HEK293T (cell line): Measurements from ENCODE around the gene SYCE3.

ENCODE experiments used
- ARNT ChIP-seq: fragments of 450-650 bp; IDR thresholded peaks from 2 replicates; pipeline ENCODE4 v1.6.1; 2017; ENCODE audit warnings: mild to moderate bottlenecking
- BHLHE40 ChIP-seq: fragments of 450-650 bp; IDR thresholded peaks from 2 replicates; pipeline ENCODE4 v1.6.1; 2016; ENCODE audit warnings: mild to moderate bottlenecking, moderate library complexity, borderline replicate concordance
- CTBP1 ChIP-seq: fragments of 450-650 bp; IDR thresholded peaks from 2 replicates; pipeline ENCODE4 v1.6.1; 2016; ENCODE audit warnings: borderline replicate concordance
- ELF4 ChIP-seq: fragments of 450-650 bp; IDR thresholded peaks from 2 replicates; pipeline ENCODE4 v1.6.1; 2017; ENCODE audit warnings: antibody characterized with exemption
- FOXA1 ChIP-seq: fragments of 450-650 bp; IDR thresholded peaks from 2 replicates; pipeline ENCODE4 v1.6.1; 2016; ENCODE audit warnings: mild to moderate bottlenecking
- FOXK2 ChIP-seq: fragments of 450-650 bp; IDR thresholded peaks from 2 replicates; pipeline ENCODE4 v1.6.1; 2016; ENCODE audit warnings: mild to moderate bottlenecking
- FOXM1 ChIP-seq: fragments of 450-650 bp; IDR thresholded peaks from 2 replicates; pipeline ENCODE4 v1.6.1; 2017; ENCODE audit warnings: mild to moderate bottlenecking, borderline replicate concordance
- HDGF ChIP-seq: fragments of 450-650 bp; IDR thresholded peaks from 2 replicates; pipeline ENCODE4 v1.6.1; 2017; ENCODE audit warnings: antibody characterized with exemption, borderline replicate concordance
- NFRKB ChIP-seq: fragments of 450-650 bp; IDR thresholded peaks from 2 replicates; pipeline ENCODE4 v1.6.1; 2016; ENCODE audit warnings: mild to moderate bottlenecking, moderate library complexity
- SP1 ChIP-seq: fragments of 450-650 bp; IDR thresholded peaks from 2 replicates; pipeline ENCODE4 v1.6.1; 2017
- SUZ12 ChIP-seq: fragments of 450-650 bp; IDR thresholded peaks from 2 replicates; pipeline ENCODE4 v1.6.1; 2016; ENCODE audit warnings: mild to moderate bottlenecking
- ZNF384 ChIP-seq: fragments of 450-650 bp; IDR thresholded peaks from 2 replicates; pipeline ENCODE4 v1.6.1; 2016

DNA sequence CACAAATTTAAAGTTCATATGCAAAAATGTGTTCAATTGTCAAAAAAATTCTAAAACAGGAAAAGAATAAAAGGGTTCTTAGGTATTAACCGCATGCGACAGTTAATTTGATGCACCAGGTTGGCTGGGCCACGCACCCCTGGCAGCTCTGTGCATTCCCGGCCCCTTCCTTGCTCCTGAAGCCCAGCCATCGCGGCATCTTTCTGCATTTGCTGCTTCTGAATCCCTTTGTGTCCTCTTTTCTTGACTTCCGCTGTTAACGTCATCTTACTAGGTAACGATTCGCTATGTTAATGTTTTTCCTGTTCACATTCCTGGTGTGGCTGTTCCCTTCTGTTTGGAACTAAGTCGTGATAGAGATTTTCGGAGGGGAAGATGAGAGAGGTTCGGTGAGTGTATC is 25.0 kb downstream of the SYCE3 start:
- no peak for TF ChIP-seq ELF4
- no peak for TF ChIP-seq SUZ12
- no peak for TF ChIP-seq SP1
- TF ChIP-seq ZNF384: no peak
- no peak for TF ChIP-seq ARNT
- no peak for TF ChIP-seq HDGF
- no peak for TF ChIP-seq NFRKB
- no peak for TF ChIP-seq FOXA1
- no peak for TF ChIP-seq FOXK2
- no peak for TF ChIP-seq BHLHE40
- no peak for TF ChIP-seq CTBP1
- TF ChIP-seq FOXM1: no peak
